Cerebellar cortex (tissue), 1 donor: ENCODE data around the gene GAGE12J.
"Not testable (repeated sequence)": the region's sequence is repeated elsewhere in the genome, so short reads cannot be mapped to it uniquely, and the experiment has no call there.

Source experiments
- DNase-seq: peaks from one replicate; pipeline ENCODE4 v3.0.0-alpha.2; 2015; ENCODE audit warnings: low spot score

GAGE12J gene

GRCh38 chrX:49321737-49322136 lies at the start of gene GAGE12J:
Gene GAGE12J, plus strand, starts transcription at chrX:49322037. Its CDS starts 1,157 bp downstream, at chrX:49323194.
- not testable (repeated sequence) for DNase-seq

DNA sequence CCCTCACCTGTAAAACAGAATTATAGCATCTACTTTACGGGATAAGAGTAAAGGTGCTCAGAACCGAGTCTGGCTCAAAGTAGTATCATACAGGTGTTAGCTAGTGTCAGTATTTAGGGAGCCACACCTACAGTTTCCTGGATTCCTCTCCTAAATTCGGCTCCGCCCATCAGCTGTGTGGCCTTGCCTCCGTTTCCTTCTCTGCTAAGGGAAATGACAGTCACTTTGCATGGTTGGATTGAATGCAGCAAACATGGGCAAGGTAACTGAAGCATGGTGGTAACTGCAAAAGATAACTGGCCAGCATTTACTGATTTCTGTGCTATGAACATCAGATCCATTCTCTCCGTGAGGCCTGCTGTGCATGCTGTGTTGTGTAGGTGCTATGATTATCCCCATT lies 49.4 kb upstream of the GAGE12J start:
- DNase-seq, result no peak

- DNase-seq, result no peak
Observed at GRCh38 chrX:49273181-49273727, 48.6 kb upstream of the GAGE12J start.

DNA sequence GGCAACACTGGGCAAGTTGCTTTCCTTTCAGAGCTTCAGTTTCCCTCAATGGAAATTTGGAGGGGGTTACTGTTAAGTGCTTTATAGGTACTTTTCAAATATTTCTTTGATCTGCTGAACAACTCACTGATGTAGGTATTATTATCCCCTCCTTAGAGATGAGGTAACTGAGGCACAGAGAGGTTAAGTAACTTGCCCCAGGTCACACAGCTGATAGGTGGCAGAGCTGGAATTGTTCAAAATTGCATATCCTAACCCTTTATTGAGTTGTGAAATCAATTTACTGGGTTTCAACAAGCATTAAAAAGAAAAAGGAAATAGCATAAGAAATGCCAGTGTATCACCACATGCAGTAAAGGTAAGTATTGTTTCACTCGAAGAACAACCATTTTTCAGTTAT lies 45.6 kb upstream of the GAGE12J start:
- no peak for DNase-seq

DNA sequence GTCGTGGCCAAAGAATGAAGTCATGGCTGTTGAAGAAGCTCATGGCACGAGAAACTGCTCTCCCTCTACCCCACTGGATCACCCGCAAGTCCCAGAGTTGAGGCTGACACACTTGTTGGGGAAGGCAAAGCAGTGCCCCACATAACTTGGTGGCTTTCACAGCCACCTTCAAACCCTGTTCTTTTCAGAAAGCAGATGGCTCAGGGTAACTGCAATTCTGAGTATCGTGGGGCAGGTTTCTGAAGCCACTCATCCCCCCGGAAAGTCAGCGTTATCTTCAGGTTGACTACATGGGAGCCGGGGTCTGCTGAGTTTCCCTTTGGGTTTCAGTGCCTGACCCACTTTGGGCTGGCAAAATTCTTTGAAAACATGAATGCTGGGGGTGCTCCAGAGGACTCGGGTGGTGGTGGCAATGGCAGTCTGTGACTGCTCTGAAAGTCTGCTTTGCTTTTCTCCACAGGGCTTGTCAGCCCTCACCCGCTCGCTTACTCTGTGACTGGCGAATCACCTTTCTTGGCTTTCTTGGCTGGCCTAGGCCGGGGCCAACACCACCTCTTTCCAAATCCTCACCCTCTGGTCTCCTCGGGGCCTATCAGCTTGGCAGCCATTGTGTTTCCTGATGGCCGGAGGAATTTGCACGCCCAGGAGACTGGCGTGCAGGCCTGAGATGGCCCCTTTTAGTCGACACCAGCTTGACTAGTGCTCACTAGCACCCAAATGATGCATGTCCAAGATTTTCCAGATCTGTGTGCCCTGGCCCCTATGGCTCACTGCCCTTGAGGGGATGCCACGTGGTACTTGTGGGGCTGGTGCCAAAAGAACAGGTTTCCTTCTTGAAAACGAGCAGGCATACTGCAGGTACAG lies 44.9 kb upstream of the GAGE12J start:
- DNase-seq, result peak; percentile 63

GRCh38 chrX:49277535-49277830 lies 44.4 kb upstream of the GAGE12J start:
- no peak for DNase-seq

- peak; percentile 33 for DNase-seq
Observed at GRCh38 chrX:49278081-49278480, 43.8 kb upstream of the GAGE12J start.

- peak; percentile 74 for DNase-seq
Observed at GRCh38 chrX:49282647-49283011, 39.2 kb upstream of the GAGE12J start.

DNA sequence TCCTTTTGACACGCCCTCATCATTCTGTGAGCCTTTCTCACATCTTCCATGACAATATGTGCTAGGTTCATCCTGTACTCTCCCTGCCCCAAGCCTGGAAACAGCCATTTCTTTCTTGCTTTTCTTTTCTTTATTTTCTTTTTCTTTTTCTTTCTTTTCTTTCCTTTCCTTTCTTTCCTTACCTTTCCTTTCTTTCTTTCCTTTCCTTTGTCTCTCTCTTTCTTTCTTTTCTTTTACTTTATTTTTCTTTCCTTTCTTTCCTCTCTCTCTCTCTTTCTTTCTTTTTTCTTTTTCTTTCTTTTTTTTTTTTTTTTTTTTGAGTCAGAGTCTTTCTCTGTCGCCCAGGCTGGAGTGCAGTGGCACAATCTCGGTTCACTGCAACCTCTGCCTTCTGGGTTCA lies 37.6 kb upstream of the GAGE12J start:
- no peak for DNase-seq

- no peak for DNase-seq
Observed at GRCh38 chrX:49286136-49286535, 35.7 kb upstream of the GAGE12J start.

GRCh38 chrX:49286581-49286980 lies 35.3 kb upstream of the GAGE12J start:
- DNase-seq, result no peak

DNA sequence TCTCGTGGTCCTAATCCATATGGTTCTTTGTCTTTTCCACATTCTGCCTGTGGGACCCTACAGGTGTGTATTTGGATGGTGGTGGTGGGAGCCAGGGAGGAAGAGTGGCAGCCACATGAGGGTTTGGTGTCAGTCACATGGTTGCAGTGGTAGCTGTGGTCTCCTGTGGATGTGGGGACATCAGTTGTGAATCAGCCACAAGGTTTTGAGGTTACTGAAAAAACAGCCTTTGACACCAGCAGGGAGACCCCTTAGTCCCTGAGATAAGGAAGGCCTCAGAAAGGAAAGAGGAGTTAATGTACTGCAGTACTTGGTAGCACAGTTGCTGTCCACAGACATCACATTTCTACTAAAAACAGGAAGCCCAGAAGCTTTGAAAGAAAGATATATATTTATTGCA lies 34.2 kb upstream of the GAGE12J start:
- DNase-seq, result no peak

- no peak for DNase-seq
Observed at GRCh38 chrX:49290215-49290614, 31.6 kb upstream of the GAGE12J start.

GRCh38 chrX:49291615-49292337 lies 30.1 kb upstream of the GAGE12J start:
- peak; percentile 54 for DNase-seq

- DNase-seq, result no peak
Observed at GRCh38 chrX:49292400-49293362, 29.2 kb upstream of the GAGE12J start.

DNA sequence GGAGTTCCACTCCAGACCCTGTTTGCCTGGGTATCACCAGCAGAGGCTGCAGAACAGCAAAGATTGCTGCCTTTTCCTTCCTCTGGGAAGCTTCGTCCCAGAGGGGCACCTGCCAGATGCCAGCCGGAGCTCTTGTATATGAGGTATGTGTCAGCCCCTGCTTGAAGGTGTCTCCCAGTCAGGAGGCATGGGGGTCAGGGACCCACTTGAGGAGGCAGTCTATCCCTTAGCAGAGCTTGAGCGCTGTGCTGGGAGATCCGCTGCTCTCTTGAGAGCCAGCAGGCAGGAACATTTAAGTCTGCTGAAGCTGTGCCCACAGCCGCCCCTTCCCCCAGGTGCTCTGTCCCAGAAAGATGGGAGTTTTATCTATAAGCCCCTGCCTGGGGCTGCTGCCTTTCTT lies 22.5 kb upstream of the GAGE12J start:
- not testable (repeated sequence) for DNase-seq

- DNase-seq, result no peak
Observed at GRCh38 chrX:49300703-49301102, 21.1 kb upstream of the GAGE12J start.

GRCh38 chrX:49303346-49303745 lies 18.5 kb upstream of the GAGE12J start, which contains the start of gene GAGE10:
Gene GAGE10, plus strand, starts transcription at chrX:49303646. Its CDS starts 1,214 bp downstream, at chrX:49304860.
- no peak for DNase-seq

DNA sequence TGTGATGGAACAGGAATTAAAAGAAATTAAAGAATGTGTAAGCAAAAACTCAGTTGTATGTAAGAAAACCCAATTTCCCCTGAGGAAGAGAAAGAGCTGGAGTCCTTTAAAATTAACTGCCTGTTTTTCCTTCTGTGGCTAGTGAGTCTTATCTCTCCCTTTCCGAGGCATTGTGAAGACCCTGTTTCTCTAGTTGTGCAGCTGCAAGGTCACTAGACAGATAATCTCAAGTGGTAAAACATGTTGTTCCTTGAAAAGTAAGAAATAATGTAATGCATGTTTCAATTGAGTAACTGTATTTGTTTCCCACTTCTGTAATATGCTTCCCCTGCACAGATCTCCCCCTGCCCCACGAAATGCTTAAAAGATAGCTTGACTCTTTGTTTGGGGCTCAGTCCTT lies 14.1 kb upstream of the GAGE12J start:
- DNase-seq, result not testable (repeated sequence)

- DNase-seq, result no peak
Observed at GRCh38 chrX:49308604-49309269, 13.1 kb upstream of the GAGE12J start.

- no peak for DNase-seq
Observed at GRCh38 chrX:49309401-49309981, 12.3 kb upstream of the GAGE12J start.
